Type B pancreatic cell (in vitro differentiated cells): ENCODE measurements around the gene GGTLC1. TPM values are rescaled to one million over a fixed set of nuclear protein-coding genes. Genes with fewer than 3 reads are reported as not detected.
"Not testable (repeated sequence)": the region's sequence is repeated elsewhere in the genome, so short reads cannot be mapped to it uniquely, and the experiment has no call there.

Experiments
- DNase-seq: peaks from one replicate; pipeline ENCODE4 v3.0.0; 2021; ENCODE audit warnings: mixed read lengths; ENCODE audit not compliant: unreplicated experiment; ENCODE audit errors: extremely low spot score
- H3K27ac Mint-ChIP-seq: 2 replicates; pipeline ENCODE4 v1.8.0; 2021; ENCODE audit warnings: mild to moderate bottlenecking, mixed read lengths
- H3K27me3 Mint-ChIP-seq: 2 replicates; pipeline ENCODE4 v1.8.0; 2021; ENCODE audit warnings: mixed read lengths
- H3K36me3 Mint-ChIP-seq: 2 replicates; pipeline ENCODE4 v1.8.0; 2021; ENCODE audit warnings: mixed read lengths
- H3K4me1 Mint-ChIP-seq: one replicate; pipeline ENCODE4 v1.8.0; 2021; ENCODE audit warnings: mixed read lengths; ENCODE audit not compliant: unreplicated experiment
- H3K4me3 Mint-ChIP-seq: 2 replicates; pipeline ENCODE4 v1.8.0; 2021; ENCODE audit warnings: mild to moderate bottlenecking, mixed read lengths
- H3K9me3 Mint-ChIP-seq: 2 replicates; pipeline ENCODE4 v1.8.0; 2021; ENCODE audit warnings: mixed read lengths
- CTCF ChIP-seq: fragments of 200-600 bp; sonication (generic); conservative IDR thresholded peaks from 2 replicates; pipeline ENCODE4 v1.5.0; 2021; ENCODE audit warnings: antibody characterized with exemption, mild to moderate bottlenecking
- total RNA-seq: library from RNA; stranded (reverse); gene quantifications from 2 replicates; pipeline ENCODE4 v1.2.1, GENCODE V29; 2021; ENCODE audit warnings: low replicate concordance

GGTLC1 gene
- total RNA-seq, 1 donor from 2014 or later, result not detected

- Mint-ChIP-seq H3K4me3 (no peak overlapping the region), H3K9me3 (no peaks in the 10 kb centered on the region), H3K27ac (no peak overlapping the region), H3K4me1 (peaks cover 5% of the 10 kb centered on the region), H3K27me3 (peaks cover 50% of the 10 kb centered on the region), H3K36me3 (no peaks in the 10 kb centered on the region)
- no peak for DNase-seq
- TF ChIP-seq CTCF, result no peak
Observed at GRCh38 chr20:24001712-24002405, 13.3 kb upstream of the GGTLC1 start.

- no peaks in the 10 kb centered on the region for H3K4me1 Mint-ChIP-seq
- H3K4me3 Mint-ChIP-seq, result no peak overlapping the region
- peaks cover 29% of the 10 kb centered on the region for H3K27me3 Mint-ChIP-seq
- no peaks in the 10 kb centered on the region for H3K9me3 Mint-ChIP-seq
- H3K27ac Mint-ChIP-seq, result no peak overlapping the region
- no peak for TF ChIP-seq CTCF
- no peaks in the 10 kb centered on the region for H3K36me3 Mint-ChIP-seq
- DNase-seq, result no peak
Observed at GRCh38 chr20:23998844-23999243, 10.3 kb upstream of the GGTLC1 start.

GRCh38 chr20:23998392-23998791 is 9.8 kb upstream of the GGTLC1 start:
- Mint-ChIP-seq H3K36me3 (no peaks in the 10 kb centered on the region), H3K4me3 (no peak overlapping the region), H3K9me3 (no peaks in the 10 kb centered on the region), H3K27ac (no peak overlapping the region), H3K27me3 (peaks cover 25% of the 10 kb centered on the region), H3K4me1 (no peaks in the 10 kb centered on the region)
- no peak for TF ChIP-seq CTCF
- DNase-seq, result no peak

GRCh38 chr20:23995905-23996666 is 7.5 kb upstream of the GGTLC1 start:
- Mint-ChIP-seq H3K27me3 (peaks cover 20% of the 10 kb centered on the region), H3K4me1 (no peaks in the 10 kb centered on the region), H3K27ac (peak overlapping the region; percentile 62), H3K36me3 (no peaks in the 10 kb centered on the region), H3K4me3 (no peak overlapping the region), H3K9me3 (no peaks in the 10 kb centered on the region)
- DNase-seq, result no peak
- TF ChIP-seq CTCF, result peak; percentile 90

GRCh38 chr20:23995291-23995690 is 6.7 kb upstream of the GGTLC1 start:
- not testable (repeated sequence) for H3K4me3 Mint-ChIP-seq, H3K36me3 Mint-ChIP-seq, H3K27ac Mint-ChIP-seq, H3K9me3 Mint-ChIP-seq, H3K4me1 Mint-ChIP-seq, DNase-seq
- H3K27me3 Mint-ChIP-seq, result peaks cover 20% of the 10 kb centered on the region

- DNase-seq, H3K4me1 Mint-ChIP-seq, H3K4me3 Mint-ChIP-seq: not testable (repeated sequence)
Observed at GRCh38 chr20:23994001-23994633, 5.5 kb upstream of the GGTLC1 start.

GRCh38 chr20:23993440-23993839 is 4.9 kb upstream of the GGTLC1 start:
- not testable (repeated sequence) for H3K4me1 Mint-ChIP-seq, H3K36me3 Mint-ChIP-seq, H3K4me3 Mint-ChIP-seq, H3K9me3 Mint-ChIP-seq, DNase-seq, H3K27ac Mint-ChIP-seq
- H3K27me3 Mint-ChIP-seq, result peaks cover 10% of the 10 kb centered on the region

More at GRCh38 chr20:23994001-23994633, 5.5 kb upstream of the GGTLC1 start:
- not testable (repeated sequence) for H3K27ac Mint-ChIP-seq, H3K36me3 Mint-ChIP-seq, H3K9me3 Mint-ChIP-seq
- H3K27me3 Mint-ChIP-seq, result peaks cover 15% of the 10 kb centered on the region

GRCh38 chr20:23990296-23990695 is 1.7 kb upstream of the GGTLC1 start:
- H3K36me3 Mint-ChIP-seq, H3K27me3 Mint-ChIP-seq: not testable (repeated sequence)

GRCh38 chr20:23988966-23989365 is 387 bp upstream of the GGTLC1 start:
- not testable (repeated sequence) for H3K27me3 Mint-ChIP-seq, H3K4me1 Mint-ChIP-seq, H3K27ac Mint-ChIP-seq, DNase-seq, H3K9me3 Mint-ChIP-seq, H3K4me3 Mint-ChIP-seq, H3K36me3 Mint-ChIP-seq

More at GRCh38 chr20:23990296-23990695, 1.7 kb upstream of the GGTLC1 start:
- not testable (repeated sequence) for H3K9me3 Mint-ChIP-seq, H3K27ac Mint-ChIP-seq, H3K4me1 Mint-ChIP-seq, DNase-seq, H3K4me3 Mint-ChIP-seq
